BE2C (cell line): ENCODE data around the gene CD93.

Source experiments
- DNase-seq: peaks from one replicate; pipeline ENCODE4 v3.0.0-alpha.2; 2020
- H3K27me3 ChIP-seq: fragments of 250-450 bp; sonication (Bioruptor Pico); 2 replicates; pipeline ENCODE4 v1.5.1; 2020; ENCODE audit warnings: mild to moderate bottlenecking
- H3K36me3 ChIP-seq: fragments of 250-450 bp; sonication (Bioruptor Pico); 2 replicates; pipeline ENCODE4 v1.5.1; 2020; ENCODE audit warnings: mild to moderate bottlenecking
- H3K4me1 ChIP-seq: fragments of 250-450 bp; sonication (Bioruptor Pico); 2 replicates; pipeline ENCODE4 v1.5.1; 2020
- H3K4me3 ChIP-seq: 2 replicates; pipeline ENCODE4 v1.5.1; 2011; ENCODE audit warnings: low read depth, low read length
- H3K9me3 ChIP-seq: fragments of 250-450 bp; sonication (Bioruptor Pico); 2 replicates; pipeline ENCODE4 v1.5.1; 2020
- TF ChIP-seq, protein P1 (sequence below): IDR thresholded peaks from 2 replicates; pipeline ENCODE4 v1.5.1; 2012; ENCODE audit warnings: mild to moderate bottlenecking, low read depth, low read length

The CD93 gene

DNA sequence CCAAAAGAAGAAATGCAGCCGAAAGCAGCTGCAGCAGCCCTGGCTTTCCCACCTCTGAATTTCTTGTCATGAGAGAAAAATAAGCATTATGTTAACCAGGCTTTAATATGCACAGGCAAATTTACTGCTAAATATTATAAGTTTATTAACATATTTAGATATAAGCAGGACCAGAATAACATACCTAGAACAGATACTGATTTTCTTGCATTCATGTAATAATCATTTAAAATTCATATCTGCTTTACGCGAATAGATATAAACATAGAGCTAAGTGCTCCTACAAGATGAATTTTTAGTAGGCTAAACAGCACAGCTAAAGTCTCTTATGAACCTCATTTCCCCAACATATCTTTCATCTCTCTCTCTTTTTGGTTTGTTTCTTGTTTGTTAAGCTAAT, 14.7 kb downstream of the CD93 start:
- H3K4me1 ChIP-seq: no peaks in the 10 kb centered on the region
- no peaks in the 10 kb centered on the region for H3K27me3 ChIP-seq
- no peak for DNase-seq
- no peak overlapping the region for H3K4me3 ChIP-seq
- no peaks in the 10 kb centered on the region for H3K9me3 ChIP-seq
- no peaks in the 10 kb centered on the region for H3K36me3 ChIP-seq
- TF ChIP-seq, protein P1, sequence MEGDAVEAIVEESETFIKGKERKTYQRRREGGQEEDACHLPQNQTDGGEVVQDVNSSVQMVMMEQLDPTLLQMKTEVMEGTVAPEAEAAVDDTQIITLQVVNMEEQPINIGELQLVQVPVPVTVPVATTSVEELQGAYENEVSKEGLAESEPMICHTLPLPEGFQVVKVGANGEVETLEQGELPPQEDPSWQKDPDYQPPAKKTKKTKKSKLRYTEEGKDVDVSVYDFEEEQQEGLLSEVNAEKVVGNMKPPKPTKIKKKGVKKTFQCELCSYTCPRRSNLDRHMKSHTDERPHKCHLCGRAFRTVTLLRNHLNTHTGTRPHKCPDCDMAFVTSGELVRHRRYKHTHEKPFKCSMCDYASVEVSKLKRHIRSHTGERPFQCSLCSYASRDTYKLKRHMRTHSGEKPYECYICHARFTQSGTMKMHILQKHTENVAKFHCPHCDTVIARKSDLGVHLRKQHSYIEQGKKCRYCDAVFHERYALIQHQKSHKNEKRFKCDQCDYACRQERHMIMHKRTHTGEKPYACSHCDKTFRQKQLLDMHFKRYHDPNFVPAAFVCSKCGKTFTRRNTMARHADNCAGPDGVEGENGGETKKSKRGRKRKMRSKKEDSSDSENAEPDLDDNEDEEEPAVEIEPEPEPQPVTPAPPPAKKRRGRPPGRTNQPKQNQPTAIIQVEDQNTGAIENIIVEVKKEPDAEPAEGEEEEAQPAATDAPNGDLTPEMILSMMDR: no peak

DNA sequence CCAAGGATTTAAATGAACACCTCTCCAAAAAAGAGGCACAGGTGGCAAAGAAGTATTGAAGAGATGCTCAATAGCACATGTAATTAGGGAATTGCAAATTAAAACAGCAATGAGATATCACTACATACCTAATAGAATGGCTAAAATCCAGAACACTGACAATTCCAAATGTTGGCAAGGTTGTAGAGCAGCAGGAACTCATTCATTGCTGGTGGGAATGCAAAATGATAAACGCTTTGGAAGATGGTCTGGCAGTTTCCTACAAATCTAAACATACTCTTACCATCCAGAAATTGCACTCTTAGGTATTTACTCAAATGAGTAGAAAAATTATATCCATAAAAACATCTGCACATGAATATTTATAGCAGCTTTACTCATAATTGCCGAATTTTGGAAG, 17.0 kb downstream of the CD93 start:
- no peak overlapping the region for H3K4me3 ChIP-seq
- H3K9me3 ChIP-seq: no peaks in the 10 kb centered on the region
- H3K27me3 ChIP-seq: no peaks in the 10 kb centered on the region
- no peak for DNase-seq
- H3K36me3 ChIP-seq: no peaks in the 10 kb centered on the region
- TF ChIP-seq, protein P1: no peak
- no peaks in the 10 kb centered on the region for H3K4me1 ChIP-seq

DNA sequence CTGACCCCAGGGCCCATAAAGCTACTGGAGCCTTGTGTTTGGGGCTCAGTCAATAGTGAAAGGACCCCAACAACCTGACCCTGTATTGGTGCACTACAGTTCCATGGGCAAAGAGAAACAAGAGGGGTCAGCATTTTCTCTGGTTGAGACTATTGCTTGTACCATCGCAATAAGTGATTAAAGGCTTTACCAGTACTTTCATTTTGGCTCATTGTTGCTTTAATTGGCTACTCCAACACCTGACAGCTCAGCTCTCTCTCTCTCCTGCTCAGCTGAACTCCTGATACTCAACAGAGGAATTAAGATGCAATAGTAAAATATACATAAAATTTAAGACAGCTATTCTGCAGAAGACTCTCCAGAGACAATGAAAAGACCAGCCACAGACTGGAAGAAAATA, 17.8 kb downstream of the CD93 start:
- Histone ChIP-seq H3K4me3 (no peak overlapping the region), H3K27me3 (no peaks in the 10 kb centered on the region), H3K4me1 (no peaks in the 10 kb centered on the region), H3K9me3 (no peaks in the 10 kb centered on the region), H3K36me3 (no peaks in the 10 kb centered on the region)
- TF ChIP-seq, protein P1: no peak
- DNase-seq: no peak

DNA sequence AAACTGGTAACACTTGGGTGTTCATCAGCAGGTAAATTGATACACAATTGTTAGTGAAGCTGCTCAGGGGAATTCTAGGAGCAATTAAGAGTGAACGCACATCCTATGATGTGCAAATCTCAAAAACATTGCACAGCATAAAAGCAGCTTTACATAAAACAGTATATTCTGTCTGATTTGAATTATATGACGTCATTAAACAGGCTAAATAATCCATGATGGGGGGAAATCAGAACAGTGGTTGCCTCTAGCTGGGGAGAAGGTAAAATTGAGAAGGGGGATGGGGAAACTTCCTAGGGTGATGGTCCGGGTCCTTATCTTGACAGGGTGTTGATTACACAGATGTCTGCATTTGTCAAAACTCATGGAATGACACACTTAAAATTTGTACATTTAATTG, 19.4 kb downstream of the CD93 start:
- Histone ChIP-seq H3K36me3 (no peaks in the 10 kb centered on the region), H3K9me3 (no peaks in the 10 kb centered on the region), H3K4me1 (no peaks in the 10 kb centered on the region), H3K27me3 (no peaks in the 10 kb centered on the region), H3K4me3 (no peak overlapping the region)
- no peak for DNase-seq
- TF ChIP-seq, protein P1: no peak

DNA sequence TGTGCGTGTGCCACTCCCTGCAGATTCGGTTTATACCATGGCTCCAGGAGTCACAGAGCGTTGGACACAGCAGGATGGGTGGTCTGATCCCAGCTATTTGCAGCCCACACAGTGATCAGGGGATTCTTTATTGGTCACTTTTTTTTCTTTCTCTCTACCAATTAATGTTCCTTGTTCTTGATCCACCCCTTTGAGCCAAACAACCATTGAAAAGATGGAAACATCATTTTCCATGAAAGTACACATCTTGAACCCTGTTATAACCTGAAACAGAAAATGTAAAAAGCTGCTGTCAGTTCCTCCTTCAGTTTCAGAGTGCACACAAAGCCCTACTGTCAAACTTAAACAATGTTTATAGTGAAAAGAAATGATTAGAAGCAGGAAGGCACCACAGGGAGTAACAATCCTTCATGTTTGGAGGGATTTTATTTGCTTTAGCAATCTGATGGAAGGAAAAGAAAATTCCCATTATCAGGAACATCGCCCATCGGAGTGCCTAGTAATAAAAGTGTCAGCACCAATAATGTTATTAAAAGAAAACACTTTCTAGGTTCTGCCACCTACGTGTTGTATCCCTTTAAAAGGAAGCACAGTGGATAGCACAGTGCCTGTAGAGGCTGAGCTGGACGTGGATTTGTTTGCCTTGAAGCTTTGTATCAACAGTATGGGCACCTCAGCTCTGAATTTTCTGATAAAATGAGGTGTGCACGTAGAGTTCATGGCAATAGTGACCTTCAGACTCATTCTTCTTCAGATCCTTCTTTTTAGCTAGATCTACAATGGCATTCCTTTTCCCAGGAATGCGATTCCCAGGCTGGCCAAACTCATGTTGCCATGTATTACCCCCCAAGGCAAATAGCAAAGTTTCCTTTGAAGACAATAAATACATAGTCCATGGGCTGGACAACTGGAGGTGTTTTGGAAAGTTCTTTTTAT, 20.6 kb downstream of the CD93 start:
- H3K4me1 ChIP-seq: no peaks in the 10 kb centered on the region
- no peak for DNase-seq
- TF ChIP-seq, protein P1: no peak

DNA sequence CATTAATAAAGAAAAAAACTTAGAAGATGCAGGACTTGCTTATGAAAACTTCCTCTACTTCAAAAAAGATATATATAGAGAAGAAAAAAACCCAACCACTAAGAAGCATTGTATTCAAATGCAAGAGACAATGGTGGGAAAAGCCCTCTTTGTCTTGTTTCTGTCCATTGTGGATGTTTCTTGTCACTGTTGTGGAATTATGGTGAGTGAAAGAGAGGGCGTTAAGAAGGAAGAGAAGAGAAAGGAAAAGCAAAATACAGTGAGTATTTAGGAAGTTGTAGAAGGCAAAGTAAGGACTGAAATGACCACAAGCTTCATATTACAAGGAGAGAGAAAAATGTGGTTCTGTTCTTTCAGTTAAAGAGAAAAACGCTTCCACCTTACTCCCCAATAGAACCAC, 22.5 kb downstream of the CD93 start:
- Histone ChIP-seq H3K9me3 (no peaks in the 10 kb centered on the region), H3K27me3 (no peaks in the 10 kb centered on the region), H3K4me3 (no peak overlapping the region), H3K4me1 (no peaks in the 10 kb centered on the region), H3K36me3 (no peaks in the 10 kb centered on the region)
- no peak for DNase-seq
- TF ChIP-seq, protein P1: no peak

More for the DNA sequence above, 20.6 kb downstream of the CD93 start:
- Histone ChIP-seq H3K36me3 (no peaks in the 10 kb centered on the region), H3K27me3 (no peaks in the 10 kb centered on the region), H3K9me3 (no peaks in the 10 kb centered on the region), H3K4me3 (no peak overlapping the region)
